GM12878 (cell line): ENCODE data around the gene FCN2.

Source experiments
- CEBPB ChIP-seq, 2 experiments: fragments of 150-350 bp in 1 of 2; IDR thresholded peaks; 2 replicates each; pipeline ENCODE4 v1.6.1; 2012 to 2014; ENCODE audit warnings: low read depth in 2 of 2, low read length in 2 of 2, borderline replicate concordance in 1 of 2, inconsistent platforms in 1 of 2
- CTCF ChIP-seq, 3 experiments: IDR thresholded peaks in 2 of 3; conservative IDR thresholded peaks in 1 of 3; 2 replicates each; pipeline ENCODE4 v1.5.1; 2011; ENCODE audit warnings: low read depth in 3 of 3, low read length in 3 of 3, mild to moderate bottlenecking in 3 of 3, control low read depth in 2 of 3, moderate library complexity in 2 of 3, inconsistent platforms in 1 of 3, mixed read lengths in 1 of 3; ENCODE audit not compliant: control insufficient read depth in 2 of 3, insufficient read depth in 1 of 3; ENCODE audit errors: extremely low read depth in 1 of 3
- MYC ChIP-seq: IDR thresholded peaks from 2 replicates; pipeline ENCODE4 v1.6.1; 2011; ENCODE audit warnings: mild to moderate bottlenecking, low read length, moderate library complexity, inconsistent platforms; ENCODE audit not compliant: insufficient read depth, insufficient replicate concordance, insufficient read length, severe bottlenecking
- NFIC ChIP-seq: IDR thresholded peaks from 2 replicates; pipeline ENCODE4 v1.6.1; 2012; ENCODE audit warnings: low read depth, mild to moderate bottlenecking, inconsistent platforms, low read length, moderate library complexity
- POLR2A ChIP-seq: IDR thresholded peaks from 2 replicates; pipeline ENCODE4 v1.6.1; 2011; ENCODE audit warnings: low read depth, mild to moderate bottlenecking, low read length
- TAF1 ChIP-seq: IDR thresholded peaks from 2 replicates; pipeline ENCODE4 v1.6.1; 2011; ENCODE audit warnings: mild to moderate bottlenecking, low read depth, low read length, borderline replicate concordance

GRCh38 chr9:134858051-134858841 lies 22.4 kb upstream of the FCN2 start:
- TF ChIP-seq MYC = no peak
- peak; percentile 95 for TF ChIP-seq NFIC
- TF ChIP-seq POLR2A = peak; percentile 50
- peak; percentile 54 to 64 (median 57); a peak in 5 of 6 replicates for TF ChIP-seq CTCF (IDR thresholded peaks at IDR 0.05 in 2 of 3, conservative IDR thresholded peaks at IDR 0.05 in 1 of 3; ENCODE audit: control insufficient read depth in 2 of 3, extremely low read depth in 1 of 3, insufficient read depth in 1 of 3, low read depth in 3 of 3, low read length in 3 of 3)
- TF ChIP-seq TAF1 = no peak; the same call in 1 of the 2 replicates
- no peak for TF ChIP-seq CEBPB (IDR thresholded peaks at IDR 0.05; ENCODE audit: borderline replicate concordance in 1 of 2, low read depth in 2 of 2, low read length in 2 of 2)
